HG03280 (cell line): ENCODE results near the gene CCNL2.
"Not testable (repeated sequence)": the region's sequence is repeated elsewhere in the genome, so short reads cannot be mapped to it uniquely, and the experiment has no call there.

ENCODE experiments used
- ATAC-seq: cut with Tn5 transposase; IDR thresholded peaks from one replicate; pipeline ENCODE4 v1.9.1; 2021; ENCODE audit warnings: mild to moderate bottlenecking, moderate library complexity; ENCODE audit not compliant: unreplicated experiment

The CCNL2 gene

GRCh38 chr1:1400576-1401456 is 1.7 kb upstream of the CCNL2 start:
- no peak for ATAC-seq

DNA sequence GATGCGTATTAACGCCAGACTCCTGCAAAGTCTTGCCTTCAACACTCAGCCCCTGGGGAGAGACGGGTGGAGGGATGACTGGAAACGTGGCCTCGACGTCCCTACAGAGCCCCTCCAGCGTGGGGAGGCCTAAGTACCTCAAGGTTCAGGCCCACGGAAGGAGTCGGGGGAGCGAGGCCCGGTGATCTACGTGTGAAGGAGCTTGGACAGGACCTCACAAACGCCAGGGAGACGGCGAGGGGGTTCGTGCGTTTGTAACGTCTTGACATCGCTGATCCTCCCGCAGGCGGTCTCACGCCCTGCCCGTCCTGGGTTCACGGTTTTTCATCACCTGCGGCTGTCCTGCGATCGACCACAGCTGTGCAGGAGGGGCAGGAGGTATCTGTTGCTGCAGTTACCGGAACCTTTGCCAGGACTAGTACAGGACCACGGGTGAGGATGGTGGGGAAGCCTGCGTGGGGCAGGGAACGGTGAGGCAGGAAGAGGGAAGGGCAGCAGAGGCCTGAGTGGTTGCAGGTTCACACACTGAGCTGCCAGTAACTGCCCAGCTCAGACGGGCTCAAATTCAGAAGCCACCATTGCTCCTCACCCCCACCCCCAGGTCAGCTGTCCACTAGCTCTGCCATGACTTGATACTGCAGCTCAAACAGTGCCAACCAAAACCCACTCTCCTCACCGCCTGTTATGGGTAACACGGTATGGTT is 889 bp upstream of the CCNL2 start:
- no peak for ATAC-seq

GRCh38 chr1:1398677-1399186 is 403 bp downstream of the CCNL2 start:
- peak; percentile 8 for ATAC-seq

DNA sequence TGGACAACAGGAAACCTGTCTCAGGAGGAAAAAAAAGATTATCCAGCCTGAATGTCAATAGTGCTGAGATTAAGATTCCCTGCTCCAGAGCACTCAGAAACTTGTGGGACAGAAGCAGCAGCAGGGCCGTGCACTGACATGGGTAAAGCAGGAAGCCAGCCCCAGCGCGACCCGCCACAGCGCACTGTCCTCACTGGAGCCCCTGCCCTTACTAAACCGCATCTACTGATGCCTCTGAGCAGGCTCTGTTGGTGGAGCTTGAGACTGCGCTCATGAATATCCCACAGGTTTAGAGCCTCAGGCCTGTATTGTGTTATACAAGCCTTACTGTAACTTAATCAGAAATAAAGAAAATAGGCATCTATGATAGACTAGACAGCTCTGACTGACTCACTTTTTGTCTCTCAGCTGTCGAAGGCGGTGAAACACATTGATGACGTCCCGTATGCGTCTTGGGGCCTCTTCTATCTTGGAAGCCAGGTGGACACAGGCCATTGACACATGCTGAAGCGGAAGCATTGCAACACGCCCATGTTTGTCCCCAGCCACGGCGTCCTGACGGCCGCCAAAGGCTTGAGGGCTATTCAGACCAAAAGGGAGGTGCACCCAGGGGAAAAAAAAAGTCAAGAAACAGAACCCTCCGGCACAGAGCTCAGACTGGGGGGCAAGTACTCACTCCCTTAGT is 1.2 kb downstream of the CCNL2 start:
- no peak for ATAC-seq

DNA sequence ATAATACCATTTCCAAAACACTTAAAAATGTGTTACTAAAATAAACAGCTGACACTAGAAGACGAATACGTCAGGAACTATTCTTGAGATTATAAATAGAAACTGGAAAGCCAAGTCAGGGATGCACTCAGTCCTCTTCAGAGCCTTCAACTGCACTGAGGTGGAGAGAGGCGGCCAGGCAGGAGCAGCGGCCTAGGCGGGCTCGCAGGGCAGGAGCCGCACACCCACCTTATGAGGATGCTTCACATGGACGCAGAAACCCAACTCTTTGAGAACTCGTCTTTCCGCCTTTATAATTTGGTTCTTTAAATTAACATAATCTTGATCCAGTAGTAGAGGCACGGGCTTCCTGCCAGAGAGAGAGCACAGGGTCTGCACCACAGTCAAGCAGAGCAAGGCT is 4.0 kb downstream of the CCNL2 start:
- ATAC-seq = no peak

GRCh38 chr1:1394116-1394515 is 5.0 kb downstream of the CCNL2 start:
- no peak for ATAC-seq

DNA sequence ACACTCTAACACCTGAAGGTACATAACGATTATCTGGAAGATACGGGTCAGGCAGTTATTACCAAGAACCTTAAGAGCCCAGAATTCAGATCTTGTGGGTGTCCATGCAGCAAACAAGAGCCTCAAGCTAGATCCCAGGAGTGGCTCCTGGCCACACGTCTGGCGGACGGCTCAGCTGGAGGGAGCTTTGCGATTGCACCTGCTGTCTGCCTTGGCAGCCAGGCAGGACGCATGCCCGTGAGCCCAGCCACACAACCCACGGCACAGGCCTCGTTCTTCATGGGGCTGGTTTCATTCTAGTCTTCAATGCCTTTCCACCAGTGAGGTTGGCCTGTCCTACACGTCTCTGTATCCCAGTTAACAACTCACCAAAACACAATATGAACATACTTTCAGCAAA is 5.7 kb downstream of the CCNL2 start:
- no peak for ATAC-seq

GRCh38 chr1:1393014-1393413 is 6.1 kb downstream of the CCNL2 start:
- no peak for ATAC-seq

DNA sequence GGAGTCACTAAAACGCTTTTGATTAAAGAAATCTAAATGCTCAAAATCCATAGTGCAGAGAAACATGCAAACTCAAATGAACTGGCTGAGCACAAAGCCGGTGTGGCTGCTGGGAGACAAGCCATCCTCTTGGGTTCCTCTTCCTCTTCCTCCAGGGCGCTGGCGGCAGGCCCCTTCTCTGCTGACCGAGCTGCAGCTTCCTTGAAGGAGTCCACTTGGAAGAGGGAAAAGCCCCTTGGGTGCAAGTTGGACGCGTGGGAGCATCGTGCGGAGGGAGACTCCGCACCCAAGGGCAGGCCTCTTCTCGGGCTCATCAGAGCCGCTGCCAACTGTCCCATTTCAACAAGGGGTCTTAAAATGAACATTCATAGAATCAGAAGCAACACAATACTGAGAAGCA is 7.9 kb downstream of the CCNL2 start:
- no peak for ATAC-seq

- no peak for ATAC-seq
Observed at GRCh38 chr1:1390675-1391074, 8.5 kb downstream of the CCNL2 start.

- ATAC-seq = no peak
Observed at GRCh38 chr1:1388078-1388472, 11.1 kb downstream of the CCNL2 start.

GRCh38 chr1:1387098-1388077 is 11.7 kb downstream of the CCNL2 start:
- ATAC-seq = no peak

GRCh38 chr1:1385931-1386330 is 13.2 kb downstream of the CCNL2 start:
- no peak for ATAC-seq

DNA sequence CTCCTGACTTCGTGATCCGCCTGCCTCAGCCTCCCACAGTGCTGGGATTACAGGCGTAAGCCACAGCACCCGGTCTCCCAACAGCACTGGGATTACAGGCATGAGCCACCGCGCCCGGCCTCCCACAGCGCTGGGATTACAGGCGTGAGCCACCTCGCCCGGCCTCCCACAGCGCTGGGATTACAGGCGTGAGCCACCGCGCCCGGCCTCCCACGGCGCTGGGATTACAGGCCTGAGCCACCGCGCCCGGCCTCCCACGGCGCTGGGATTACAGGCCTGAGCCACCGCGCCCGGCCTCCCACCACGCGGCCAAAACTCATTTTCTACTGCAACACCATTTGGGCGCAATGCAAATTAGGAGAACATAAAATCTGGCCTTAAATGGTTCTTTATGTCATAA is 13.8 kb downstream of the CCNL2 start:
- not testable (repeated sequence) for ATAC-seq

DNA sequence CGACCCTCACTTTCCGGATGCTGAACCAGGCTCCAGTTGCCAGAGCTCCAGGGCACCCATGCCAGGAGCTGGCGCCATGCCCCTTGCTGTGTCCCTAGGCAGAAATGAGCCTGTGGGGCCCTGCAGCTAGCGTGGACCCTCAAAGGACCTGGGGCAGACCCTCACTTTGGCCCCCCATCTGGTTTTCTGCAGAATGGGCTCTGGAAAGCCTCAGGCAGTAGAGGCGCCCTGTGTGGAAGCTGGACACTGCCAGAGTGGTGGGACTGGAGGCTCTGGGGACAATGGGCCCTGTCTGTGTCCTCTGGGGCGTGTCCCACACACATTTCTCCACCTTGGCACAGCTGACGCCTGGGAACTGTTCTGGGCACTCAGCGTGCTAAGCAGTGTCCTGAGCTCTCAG is 17.8 kb downstream of the CCNL2 start:
- ATAC-seq = no peak

GRCh38 chr1:1380860-1381259 is 18.3 kb downstream of the CCNL2 start:
- no peak for ATAC-seq

DNA sequence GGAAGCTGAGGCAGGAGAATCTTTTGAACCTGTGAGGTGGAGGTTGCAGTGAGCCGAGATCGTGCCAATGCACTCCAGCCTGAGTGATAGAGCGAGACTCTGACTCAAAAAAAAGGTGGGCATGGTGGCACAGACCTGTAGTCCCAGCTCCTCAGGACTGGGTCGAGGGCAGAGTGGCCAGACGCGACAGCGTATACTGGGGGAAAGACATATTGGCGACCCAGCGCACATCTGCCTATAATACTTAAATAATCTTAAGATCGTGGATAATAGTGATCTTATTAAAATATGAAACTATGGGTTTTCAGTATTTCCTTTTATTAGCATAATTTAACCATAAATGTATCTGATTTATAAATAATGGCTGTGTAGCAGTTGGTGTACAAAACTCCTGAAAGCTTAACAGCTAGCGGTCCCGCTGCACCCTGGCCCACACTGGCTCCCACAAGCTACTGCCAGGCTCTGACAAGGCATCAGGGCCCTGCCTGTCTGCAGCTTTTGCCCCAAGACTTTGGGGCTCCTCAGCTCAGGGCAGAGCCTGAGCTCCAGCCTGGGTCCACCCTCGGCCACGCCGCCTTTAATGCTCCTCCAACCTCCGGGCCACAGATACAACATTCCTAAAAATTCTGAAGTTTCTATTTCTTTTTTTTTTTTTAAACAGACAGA is 21.5 kb downstream of the CCNL2 start:
- ATAC-seq = no peak

DNA sequence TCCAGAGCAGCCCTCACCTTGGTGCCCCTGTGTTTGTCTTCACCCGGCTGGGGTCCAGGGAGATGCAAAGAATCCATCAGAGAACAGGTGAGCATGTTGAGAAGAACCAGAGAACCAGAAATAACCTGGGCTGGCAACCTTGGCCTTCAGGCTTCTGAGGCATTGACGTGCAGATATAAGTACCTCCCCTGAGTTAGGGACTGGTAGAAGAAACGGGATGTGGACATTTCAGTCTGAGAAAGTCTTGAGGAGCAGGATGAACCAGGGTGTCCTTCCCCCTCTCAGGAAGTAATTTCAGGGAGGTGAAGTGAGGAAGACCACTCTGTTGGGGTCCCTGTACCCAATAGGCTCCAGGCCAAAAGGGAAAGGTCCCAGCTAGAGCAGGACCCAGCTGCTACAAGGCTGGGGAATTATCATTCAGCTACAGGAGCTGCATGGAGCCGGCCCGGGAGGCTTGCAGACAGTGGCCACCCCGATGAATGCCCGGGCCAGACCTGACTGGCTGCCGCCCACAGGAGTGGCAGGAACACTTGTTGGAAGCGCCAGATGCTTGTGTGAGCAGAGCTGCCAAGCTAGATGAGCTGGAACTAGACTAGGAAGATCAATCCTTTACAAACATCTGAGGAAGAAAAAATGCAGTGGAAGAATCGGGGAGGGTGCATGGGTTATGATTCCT is 22.4 kb downstream of the CCNL2 start:
- ATAC-seq = no peak

DNA sequence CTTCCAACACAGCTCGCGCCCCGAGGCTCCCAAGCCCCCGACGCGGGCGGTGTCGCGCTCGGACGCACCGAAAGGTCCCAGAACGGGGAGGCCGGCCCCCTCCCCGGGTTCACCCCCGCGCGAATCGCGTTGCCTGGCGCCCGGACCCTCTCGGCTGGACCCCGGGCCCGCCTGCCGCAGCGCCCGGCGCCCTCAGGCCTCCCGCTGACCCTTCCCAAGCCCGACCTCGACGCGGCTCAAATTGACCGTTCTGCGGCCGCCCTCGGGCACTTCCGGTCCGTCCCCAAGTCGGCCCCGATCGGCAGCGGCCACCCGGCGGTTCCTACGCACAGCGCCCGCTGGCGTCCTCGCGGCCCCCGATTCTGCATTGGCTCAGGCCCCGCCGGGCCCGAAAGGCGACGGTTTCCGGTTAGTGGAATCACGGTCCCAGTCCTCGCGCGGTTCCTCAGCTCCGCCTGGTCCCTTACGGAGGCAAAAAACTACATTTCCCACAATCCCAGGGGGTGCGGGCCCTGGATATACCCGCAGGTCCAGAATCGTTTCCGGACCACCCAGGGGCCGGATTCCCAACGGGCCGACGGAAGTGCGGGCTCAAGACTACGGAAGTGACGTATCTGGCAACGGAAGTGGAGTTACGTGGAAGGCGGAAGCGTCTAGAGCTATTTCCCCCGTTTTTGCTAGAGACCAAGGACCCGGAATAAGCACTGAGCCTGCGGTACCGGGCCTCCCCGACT is 24.0 kb downstream of the CCNL2 start, which contains the start of gene AURKAIP1:
Gene AURKAIP1, minus strand, starts transcription at position 279 of the 734 bp plus-strand sequence. CDS start 451 bp downstream, outside the sequence.
- ATAC-seq = peak; percentile 86
